Activated naive CD8-positive, alpha-beta T cell treated with anti-CD3 and anti-CD28 coated beads, Interleukin-2, amount 10 ng/mL, durations not matched to agents 7 days and 5 days (primary cell): ENCODE results near the gene MFAP2. TPM values are rescaled to one million over a fixed set of nuclear protein-coding genes. Genes with fewer than 3 reads are reported as not detected.

ENCODE experiments used
- ATAC-seq: fragments of 150-1000 bp; cut with Tn5 transposase; one replicate; pipeline ENCODE4 v1.10.0; 2021; ENCODE audit warnings: low read depth, moderate library complexity
- POLR2A ChIA-PET: fragments of 350-600 bp; sonication (Branson Sonifier 250); formaldehyde crosslinking; loops from one replicate; lab custom pipeline; 2021; ENCODE audit warnings: antibody characterized with exemption; lab: Charles Lee
- DNase-seq: peaks from one replicate; pipeline ENCODE4 v3.0.0; 2021
- H3K27ac Mint-ChIP-seq: one replicate; pipeline ENCODE4 v1.8.0; 2022; ENCODE audit warnings: mild to moderate bottlenecking, mixed read lengths
- H3K27me3 Mint-ChIP-seq: one replicate; pipeline ENCODE4 v1.8.0; 2022; ENCODE audit warnings: mild to moderate bottlenecking, moderate library complexity, mixed read lengths
- H3K36me3 Mint-ChIP-seq: one replicate; pipeline ENCODE4 v1.8.0; 2021; ENCODE audit warnings: mild to moderate bottlenecking, mixed read lengths
- H3K4me1 Mint-ChIP-seq: one replicate; pipeline ENCODE4 v1.8.0; 2021; ENCODE audit warnings: mixed read lengths
- H3K4me3 Mint-ChIP-seq: one replicate; pipeline ENCODE4 v1.8.0; 2022; ENCODE audit warnings: mild to moderate bottlenecking, moderate library complexity, mixed read lengths
- H3K9me3 Mint-ChIP-seq: one replicate; pipeline ENCODE4 v1.8.0; 2021; ENCODE audit warnings: mixed read lengths
- total RNA-seq, 2 experiments: library from RNA; stranded (reverse); gene quantifications; one replicate each; pipeline ENCODE4 v1.2.3, GENCODE V29; 2021

The MFAP2 gene
- total RNA-seq, 2 experiments from 2014 or later: not detected

DNA sequence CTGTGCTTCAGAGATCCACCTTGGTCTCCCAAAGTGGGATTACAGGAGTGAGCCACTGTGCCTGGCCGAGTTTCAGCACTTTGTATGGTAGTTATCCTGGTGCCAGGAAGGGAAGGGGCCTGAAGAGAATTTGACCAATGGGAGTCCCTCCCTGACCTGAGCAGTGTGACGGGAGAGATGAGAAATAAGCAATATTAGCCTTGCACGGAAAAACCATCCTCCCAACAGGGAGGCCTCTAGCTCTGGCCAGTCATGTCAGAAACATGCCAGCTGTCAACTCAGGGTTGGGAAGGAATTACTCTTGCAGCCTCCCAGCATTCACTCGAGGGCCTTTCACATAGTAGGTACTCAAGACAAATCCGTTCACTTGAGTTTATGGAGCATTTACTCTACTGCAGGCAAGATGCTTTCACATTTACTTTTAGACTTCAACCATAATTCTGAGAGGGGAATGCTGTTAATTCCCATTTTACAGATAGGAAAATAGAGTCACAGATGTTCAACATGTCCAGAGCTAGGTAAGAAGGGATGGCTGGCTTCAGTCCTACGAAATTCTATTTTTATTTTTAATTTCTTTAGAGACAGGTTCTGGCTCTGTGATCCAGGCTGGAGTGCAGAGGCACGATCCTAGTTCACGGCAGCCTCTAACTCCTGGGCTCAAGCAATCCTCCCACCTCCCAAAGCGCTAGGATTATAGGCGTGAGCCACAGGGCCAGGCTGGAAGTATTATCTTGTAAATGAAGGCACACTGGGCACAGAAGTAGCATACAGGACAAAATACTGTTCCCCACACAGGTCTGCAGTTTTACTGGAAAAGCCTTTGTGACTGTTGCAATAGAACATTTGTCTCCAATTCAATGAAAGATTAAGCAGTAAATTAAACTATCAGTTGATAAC lies 34.5 kb upstream of the MFAP2 start:
- Mint-ChIP-seq H3K36me3 (peaks cover 14% of the 10 kb centered on the region), H3K9me3 (no peaks in the 10 kb centered on the region), H3K27ac (no peak overlapping the region), H3K27me3 (no peaks in the 10 kb centered on the region), H3K4me1 (peaks cover 28% of the 10 kb centered on the region), H3K4me3 (no peak overlapping the region)
- DNase-seq (no peak), ATAC-seq (no peak)
- POLR2A ChIA-PET: interaction anchor here (0.6 kb wide), 1 partner anchor 385 kb away, joined by 3 read pairs; no protein-coding TSS in a partner anchor

DNA sequence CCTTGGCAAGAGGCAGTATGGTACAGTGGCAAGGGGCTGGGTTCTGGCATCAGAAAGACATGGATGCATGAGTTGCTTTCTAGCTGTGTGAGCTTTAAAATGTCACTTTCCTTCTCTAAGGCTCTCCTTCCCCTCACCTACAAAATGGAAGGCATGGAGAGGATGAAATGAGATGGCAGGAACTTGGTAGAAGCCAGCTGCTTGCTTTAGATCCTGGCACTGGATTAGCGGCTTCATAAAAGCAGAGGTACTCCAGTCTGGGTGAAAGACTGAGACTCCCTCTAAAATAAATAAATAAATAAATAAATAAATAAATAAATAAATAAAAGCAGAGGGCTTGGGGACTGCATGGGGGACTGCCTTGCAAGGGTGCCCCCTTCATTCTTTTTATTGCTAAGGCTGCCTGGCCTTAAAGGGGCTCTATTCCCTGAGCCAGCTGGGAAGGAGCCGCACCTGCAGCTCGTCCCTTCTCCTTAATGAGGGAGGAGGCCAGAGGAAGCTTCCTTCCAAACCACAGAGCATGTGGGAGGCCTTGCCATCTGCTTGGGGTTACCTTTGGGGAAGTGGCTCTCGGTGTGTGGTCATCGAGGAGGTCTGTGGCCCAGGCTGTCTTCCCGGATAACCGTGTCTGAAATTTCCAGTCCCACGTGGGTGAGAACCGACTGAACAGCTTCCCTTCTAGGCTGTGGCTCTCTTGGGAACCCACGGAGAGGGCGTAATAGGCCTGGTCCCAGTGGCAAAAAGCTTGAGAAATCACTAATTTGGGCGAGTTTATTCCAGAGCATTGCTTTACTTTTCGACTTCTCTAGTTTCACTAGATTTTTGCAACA lies 33.3 kb upstream of the MFAP2 start:
- Mint-ChIP-seq H3K36me3 (peaks cover 4% of the 10 kb centered on the region), H3K4me1 (peaks cover 20% of the 10 kb centered on the region), H3K4me3 (peak overlapping the region; percentile 1), H3K27ac (no peak overlapping the region), H3K9me3 (no peaks in the 10 kb centered on the region), H3K27me3 (no peaks in the 10 kb centered on the region)
- DNase-seq: no peak
- no peak for ATAC-seq
- POLR2A ChIA-PET: interaction anchor here (0.8 kb wide), 1 partner anchor 109 kb away, joined by 3 read pairs; no protein-coding TSS in a partner anchor

DNA sequence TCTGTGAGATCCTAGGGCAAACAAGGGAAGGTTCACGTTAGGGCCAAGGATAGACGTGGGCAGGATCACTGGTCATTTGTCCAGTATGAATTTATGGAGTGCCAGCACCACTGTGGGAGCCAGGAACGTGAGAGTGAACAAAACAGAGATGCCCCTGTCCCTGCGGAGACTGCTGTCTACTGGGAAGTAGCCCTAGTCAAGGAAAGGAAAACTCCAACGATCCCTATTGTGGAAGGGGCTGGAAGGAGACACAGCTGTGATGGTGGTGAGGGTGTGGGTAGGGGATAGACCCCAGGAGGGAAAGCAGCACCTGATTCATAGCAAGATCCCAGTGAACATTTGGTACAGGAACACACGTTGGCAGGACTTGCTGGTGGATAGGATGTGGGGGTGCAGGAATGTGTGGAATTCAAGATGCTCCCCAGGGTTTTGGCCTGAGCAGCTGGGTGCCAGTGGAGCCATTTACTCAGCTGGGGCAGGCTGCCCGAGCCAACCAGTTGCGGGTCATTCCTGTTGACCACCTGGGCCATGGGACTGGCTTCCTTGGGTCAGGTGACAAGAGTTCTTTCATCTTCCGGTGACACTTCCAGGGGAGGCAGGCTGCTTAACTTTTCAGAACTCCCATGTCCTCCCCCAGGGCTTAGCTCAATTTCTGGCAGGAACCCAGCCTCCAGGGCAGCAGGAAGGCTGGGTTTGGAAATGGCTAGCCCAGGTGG lies 32.5 kb upstream of the MFAP2 start:
- H3K27ac Mint-ChIP-seq: no peak overlapping the region
- H3K36me3 Mint-ChIP-seq: peaks cover under 1% of the 10 kb centered on the region
- ATAC-seq (no peak), DNase-seq (no peak)
- H3K9me3 Mint-ChIP-seq: no peaks in the 10 kb centered on the region
- no peak overlapping the region for H3K4me3 Mint-ChIP-seq
- H3K4me1 Mint-ChIP-seq: peaks cover 20% of the 10 kb centered on the region
- H3K27me3 Mint-ChIP-seq: no peaks in the 10 kb centered on the region
- POLR2A ChIA-PET: no interaction called here

DNA sequence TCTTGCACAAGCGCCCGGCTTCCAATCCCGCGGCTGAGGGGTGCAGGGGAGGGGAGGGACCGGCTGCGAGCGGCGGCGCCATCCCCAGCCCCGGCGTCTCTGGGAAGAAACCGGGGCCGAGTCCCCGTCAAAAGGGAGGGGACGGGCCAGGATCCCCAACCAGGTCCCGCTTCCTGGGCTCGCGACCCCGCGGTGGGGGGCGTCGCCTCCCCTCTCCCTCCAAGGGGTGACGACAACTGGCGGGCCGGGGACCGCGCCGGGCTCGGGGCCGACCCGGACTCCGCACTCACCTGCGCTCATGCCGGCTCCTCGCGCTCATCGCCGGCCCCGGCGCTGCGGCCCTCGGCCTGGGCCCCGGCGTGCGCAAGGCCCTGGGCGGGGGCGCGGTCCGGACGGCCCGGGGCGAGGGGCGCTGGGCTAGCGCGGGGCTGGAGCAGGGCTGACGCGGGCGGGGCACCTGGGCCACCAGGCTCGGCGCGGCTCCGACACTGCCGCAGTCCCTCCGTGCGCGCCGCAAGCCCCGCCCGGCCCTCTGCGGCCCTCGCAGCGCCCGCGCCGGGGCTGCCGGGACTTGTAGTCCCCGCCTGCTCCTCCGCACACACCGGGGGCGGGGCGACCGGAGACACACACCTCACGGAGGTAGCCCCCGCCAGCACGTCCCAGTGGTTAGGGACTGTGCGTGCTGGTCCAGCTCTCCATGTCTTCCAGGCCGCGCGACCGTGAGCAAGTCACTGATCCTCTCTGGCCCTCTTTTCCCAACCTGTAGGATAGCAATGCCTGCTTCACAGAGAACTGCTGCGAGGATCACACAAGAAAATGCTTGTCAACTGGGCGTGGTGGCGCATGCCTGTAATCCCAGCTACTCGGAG lies 31.3 kb upstream of the MFAP2 start, which contains the start of gene ATP13A2:
ATP13A2 (minus strand) TSS at position 490 of the 869 bp plus-strand sequence; CDS start at position 300, 190 bp downstream.
- Mint-ChIP-seq H3K27ac (peak within 1 kb of the TSS; percentile 70), H3K4me1 (peaks cover 20% of the 10 kb centered on the region), H3K9me3 (no peaks in the 10 kb centered on the region), H3K27me3 (no peaks in the 10 kb centered on the region), H3K4me3 (peak within 1 kb of the TSS; percentile 86), H3K36me3 (no peaks in the 10 kb centered on the region)
- DNase-seq (peak; percentile 92), ATAC-seq (peak; percentile 97)
- POLR2A ChIA-PET: no interaction called here

DNA sequence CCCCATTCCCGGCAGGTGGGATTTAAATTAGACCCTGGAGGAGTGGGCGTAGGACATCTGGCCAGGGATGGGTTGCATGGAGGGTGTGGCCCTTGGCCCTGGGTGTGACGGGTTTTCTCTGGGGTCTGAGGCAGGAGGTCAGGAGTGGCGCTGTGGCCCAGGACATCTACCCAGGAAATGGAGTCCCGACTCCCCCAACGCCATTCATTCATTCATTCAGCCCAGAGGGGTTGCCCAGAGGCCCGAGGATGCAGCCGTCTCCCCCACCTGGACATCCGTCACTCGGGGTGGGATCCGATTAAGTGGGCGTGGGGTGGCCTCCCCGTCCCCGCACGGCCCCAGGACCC lies 30.6 kb upstream of the MFAP2 start:
- no peak for DNase-seq
- Mint-ChIP-seq H3K4me1 (peaks cover 20% of the 10 kb centered on the region), H3K4me3 (peak overlapping the region; percentile 86), H3K36me3 (no peaks in the 10 kb centered on the region), H3K27me3 (no peaks in the 10 kb centered on the region), H3K27ac (peak overlapping the region; percentile 70), H3K9me3 (no peaks in the 10 kb centered on the region)
- no peak for ATAC-seq
- POLR2A ChIA-PET: no interaction called here

DNA sequence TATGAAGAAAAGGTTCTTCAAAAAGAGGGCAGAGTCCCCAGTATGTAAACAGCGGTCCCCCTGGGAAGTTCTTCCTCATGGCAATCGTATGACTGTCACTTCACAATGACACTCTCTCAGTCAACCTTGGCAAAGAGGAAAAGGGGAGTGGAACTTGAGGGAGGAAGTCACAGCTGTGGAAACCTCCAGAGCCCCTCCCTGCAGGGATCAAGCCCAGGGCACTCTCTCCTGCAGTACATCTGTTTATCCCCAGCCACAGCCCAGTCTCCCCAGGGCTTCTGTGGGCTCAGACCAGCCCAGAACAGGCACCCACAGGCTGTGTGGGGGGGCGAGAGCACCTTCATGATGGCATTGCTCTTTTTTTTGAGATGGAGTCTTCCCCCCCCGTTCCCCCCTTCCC lies 29.3 kb upstream of the MFAP2 start:
- POLR2A ChIA-PET: no interaction called here
- no peak overlapping the region for H3K4me3 Mint-ChIP-seq
- DNase-seq (no peak), ATAC-seq (no peak)
- no peaks in the 10 kb centered on the region for H3K9me3 Mint-ChIP-seq
- H3K27ac Mint-ChIP-seq: no peak overlapping the region
- H3K4me1 Mint-ChIP-seq: peaks cover 20% of the 10 kb centered on the region
- no peaks in the 10 kb centered on the region for H3K27me3 Mint-ChIP-seq
- H3K36me3 Mint-ChIP-seq: no peaks in the 10 kb centered on the region

DNA sequence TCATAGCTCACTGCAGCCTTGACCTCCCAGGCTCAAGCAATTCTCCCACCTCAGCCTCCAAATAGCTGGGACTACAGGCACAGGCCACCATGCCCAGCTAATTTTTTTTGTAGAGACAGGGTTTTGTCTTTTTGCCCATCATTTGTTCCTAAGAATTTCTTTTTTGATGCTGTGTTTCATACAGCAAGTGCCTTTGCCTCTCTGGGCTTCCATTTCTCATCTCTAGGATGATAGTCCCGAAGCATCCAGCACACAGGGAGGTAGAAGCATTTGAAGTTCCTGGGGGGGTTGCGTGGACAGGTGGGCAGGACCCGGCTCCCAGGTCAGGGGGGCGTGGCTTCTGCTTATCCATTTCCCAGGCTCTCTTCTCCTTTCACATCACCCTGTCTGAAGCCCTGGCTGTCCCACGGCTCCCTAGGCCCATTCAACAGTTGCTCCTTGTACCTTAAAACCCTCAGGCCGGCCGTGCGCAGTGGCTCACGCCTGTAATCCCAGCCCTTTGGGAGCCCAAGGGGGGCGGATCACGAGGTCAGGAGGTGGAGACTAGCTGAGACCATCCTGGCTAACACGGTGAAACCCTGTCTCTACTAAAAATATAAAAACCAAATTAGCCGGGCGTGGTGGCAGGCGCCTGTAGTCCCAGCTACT lies 27.9 kb upstream of the MFAP2 start:
- POLR2A ChIA-PET: interaction anchor here (0.7 kb wide), 1 partner anchor 30 kb away, joined by 4 read pairs; no protein-coding TSS in a partner anchor
- Mint-ChIP-seq H3K4me1 (peaks cover 15% of the 10 kb centered on the region), H3K36me3 (peaks cover 5% of the 10 kb centered on the region), H3K27ac (no peak overlapping the region), H3K27me3 (no peaks in the 10 kb centered on the region), H3K4me3 (no peak overlapping the region), H3K9me3 (no peaks in the 10 kb centered on the region)
- DNase-seq: no peak
- no peak for ATAC-seq

DNA sequence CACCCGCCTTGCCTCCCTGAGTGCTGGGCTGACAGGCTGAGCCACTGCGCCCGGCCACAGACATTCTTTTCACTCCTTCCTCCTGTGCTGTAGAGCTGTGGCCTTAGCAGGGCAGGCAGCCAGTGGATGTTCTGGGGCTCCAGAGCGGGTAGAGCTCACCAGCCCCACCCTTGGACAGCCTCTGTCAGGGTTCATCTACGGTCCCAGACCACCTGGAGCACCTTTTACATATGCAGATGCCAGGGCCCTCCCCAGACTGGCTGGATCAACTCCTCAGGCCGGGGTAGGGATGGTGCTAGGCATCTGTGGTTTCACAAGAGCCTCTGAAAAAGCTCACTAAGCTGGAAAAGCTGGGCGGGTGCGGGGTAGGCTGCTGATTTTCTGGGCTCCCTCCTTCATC lies 26.7 kb upstream of the MFAP2 start:
- H3K9me3 Mint-ChIP-seq: no peaks in the 10 kb centered on the region
- DNase-seq (no peak), ATAC-seq (no peak)
- peaks cover 14% of the 10 kb centered on the region for H3K4me1 Mint-ChIP-seq
- H3K27me3 Mint-ChIP-seq: no peaks in the 10 kb centered on the region
- H3K4me3 Mint-ChIP-seq: no peak overlapping the region
- POLR2A ChIA-PET: interaction anchor here (0.6 kb wide), 1 partner anchor 424 kb away, joined by 4 read pairs; no protein-coding TSS in a partner anchor
- H3K36me3 Mint-ChIP-seq: peaks cover 5% of the 10 kb centered on the region
- no peak overlapping the region for H3K27ac Mint-ChIP-seq

DNA sequence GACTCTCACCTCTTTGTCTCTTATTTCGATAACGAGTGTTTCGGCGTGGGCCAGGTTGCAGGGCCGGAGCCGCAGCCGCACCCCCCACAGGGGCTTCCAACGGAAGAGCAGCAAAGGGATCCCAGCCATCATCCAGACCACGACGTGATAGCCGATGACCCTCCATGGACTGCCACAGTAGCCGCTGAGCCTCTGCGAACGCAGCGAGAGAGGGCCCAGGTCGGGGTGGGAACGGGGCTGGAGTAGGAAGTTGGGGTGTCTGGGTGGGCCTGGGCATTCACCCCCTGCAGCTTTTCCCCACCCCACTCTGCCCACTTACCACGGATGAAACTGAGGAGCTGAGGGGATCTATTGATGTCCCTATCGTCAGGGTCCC lies 24.9 kb upstream of the MFAP2 start:
- Mint-ChIP-seq H3K27me3 (no peaks in the 10 kb centered on the region), H3K36me3 (peaks cover 5% of the 10 kb centered on the region), H3K27ac (no peak overlapping the region), H3K9me3 (no peaks in the 10 kb centered on the region), H3K4me3 (no peak overlapping the region), H3K4me1 (peaks cover 6% of the 10 kb centered on the region)
- ATAC-seq: no peak
- no peak for DNase-seq
- POLR2A ChIA-PET: no interaction called here

DNA sequence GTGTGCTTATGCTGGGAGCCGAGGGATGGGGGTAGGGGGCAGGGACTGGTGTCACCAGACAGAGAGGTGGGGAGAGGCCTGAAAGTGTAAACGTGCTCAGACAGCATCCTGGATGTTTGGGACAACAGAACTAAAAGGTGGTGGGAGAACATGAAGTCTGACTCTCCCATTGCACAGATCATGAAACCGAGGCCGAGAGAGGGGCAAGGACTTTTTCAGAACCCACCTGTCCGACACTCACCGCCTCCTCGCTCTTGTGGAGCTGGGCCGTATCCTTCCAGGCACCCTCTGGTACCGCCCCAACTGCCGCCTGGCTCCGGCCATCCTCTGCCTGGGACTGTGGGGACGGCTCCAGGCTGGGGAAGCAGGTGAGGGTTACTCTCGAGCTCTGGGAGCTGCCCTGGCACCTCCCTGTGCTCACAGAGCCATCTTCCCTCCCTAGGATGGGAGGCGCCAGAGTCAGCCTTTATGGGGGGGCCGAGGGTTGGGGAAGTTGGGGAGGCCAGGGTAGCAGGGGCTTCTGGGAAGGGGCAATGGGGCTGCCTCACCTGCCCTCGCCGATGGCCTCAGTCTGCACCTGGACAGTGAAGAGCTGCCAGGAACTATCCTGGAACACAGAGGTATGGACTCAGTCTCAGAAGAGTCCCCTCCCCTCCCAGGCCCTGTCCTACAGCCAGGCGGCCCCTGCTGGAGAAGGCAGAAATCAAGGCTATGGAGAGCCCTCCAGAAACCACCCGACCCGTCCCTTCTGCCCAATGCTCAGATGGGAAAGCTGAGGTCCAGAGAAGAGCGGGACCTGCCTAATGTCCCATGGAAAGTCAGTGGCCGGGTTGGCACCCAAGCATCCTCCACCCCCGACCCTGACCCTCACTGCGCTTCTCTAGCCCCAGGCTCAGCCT lies 24.3 kb upstream of the MFAP2 start:
- Mint-ChIP-seq H3K27ac (no peak overlapping the region), H3K27me3 (no peaks in the 10 kb centered on the region), H3K4me1 (peaks cover 2% of the 10 kb centered on the region), H3K4me3 (no peak overlapping the region), H3K36me3 (peaks cover 5% of the 10 kb centered on the region), H3K9me3 (no peaks in the 10 kb centered on the region)
- DNase-seq: no peak
- POLR2A ChIA-PET: interaction anchor here (2.0 kb wide), 1 partner anchor 18 kb away, joined by 4 read pairs; no protein-coding TSS in a partner anchor
- ATAC-seq: no peak

DNA sequence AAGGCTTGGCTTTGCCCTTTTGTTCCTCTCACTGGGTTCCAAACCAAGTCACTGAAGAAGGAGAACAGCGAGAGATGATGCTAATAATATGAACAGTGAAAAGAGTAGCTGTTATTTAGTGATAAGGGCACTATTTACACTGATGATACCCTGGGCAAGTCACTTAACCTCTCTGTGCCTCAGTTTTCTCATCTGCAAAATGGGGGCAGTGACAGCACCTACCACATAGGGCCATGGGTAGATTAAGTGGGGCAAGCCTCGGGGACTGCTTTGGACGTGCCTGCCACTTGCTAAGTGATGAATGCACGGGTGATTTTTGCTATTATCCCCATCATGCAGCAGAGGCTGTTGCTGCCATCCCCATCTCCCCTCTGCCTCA lies 22.1 kb upstream of the MFAP2 start:
- Mint-ChIP-seq H3K36me3 (peaks cover 5% of the 10 kb centered on the region), H3K9me3 (no peaks in the 10 kb centered on the region), H3K27me3 (no peaks in the 10 kb centered on the region), H3K4me3 (no peak overlapping the region), H3K27ac (no peak overlapping the region), H3K4me1 (no peaks in the 10 kb centered on the region)
- ATAC-seq (no peak), DNase-seq (no peak)
- POLR2A ChIA-PET: interaction anchor here (2.0 kb wide), 1 partner anchor 20 kb away, joined by 4 read pairs; no protein-coding TSS in a partner anchor
